SK-N-MC (cell line): Measurements from ENCODE around the gene IMMT.

ENCODE experiments used
- EZH2 ChIP-seq: fragments of 200-600 bp; sonication (generic); IDR thresholded peaks from one replicate; pipeline ENCODE4 v1.6.1; 2017; ENCODE audit warnings: antibody characterized with exemption
- POLR2AphosphoS5 ChIP-seq: IDR thresholded peaks from 2 replicates; pipeline ENCODE4 v1.6.1; 2012; ENCODE audit warnings: mild to moderate bottlenecking, low read depth, low read length, borderline replicate concordance

DNA sequence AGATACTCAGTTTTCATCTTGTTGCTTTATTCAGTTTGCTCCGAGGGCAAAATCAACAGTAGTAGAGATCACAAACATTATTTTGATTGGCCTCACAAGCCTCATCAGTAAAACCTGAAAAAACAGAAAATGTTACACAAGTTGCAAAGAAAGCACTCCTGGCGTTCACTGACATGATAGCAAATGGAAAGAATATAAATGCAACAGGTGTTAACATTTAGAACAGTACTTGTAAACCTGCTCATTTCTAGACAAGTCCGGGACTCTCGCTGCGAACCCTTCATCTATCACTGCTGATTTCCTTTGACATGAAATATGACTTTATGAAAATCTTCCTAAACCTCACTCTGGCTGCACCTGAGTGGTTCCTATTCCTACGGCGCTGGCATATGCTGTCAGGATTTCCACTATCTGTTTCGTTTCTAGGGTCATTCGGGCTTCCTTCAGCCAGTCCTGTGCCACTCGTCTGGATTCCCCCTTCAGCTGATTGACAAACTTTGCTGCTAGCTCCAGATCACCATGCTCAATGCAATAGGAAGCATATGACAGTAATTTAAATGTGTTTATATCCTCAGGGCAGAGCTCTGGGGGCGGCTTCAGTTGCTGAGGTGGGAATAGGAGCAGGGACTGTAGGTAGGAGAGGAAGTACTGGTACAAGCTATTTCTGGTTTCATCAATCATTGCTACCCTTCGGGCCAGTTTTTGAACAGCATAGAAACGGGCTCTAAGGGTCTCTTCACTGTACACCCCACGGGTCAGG, 51.2 kb downstream of the IMMT start:
- no peak for TF ChIP-seq EZH2
- no peak for TF ChIP-seq POLR2AphosphoS5
